Cardiac septum (tissue), 1 donor: ENCODE data around the gene STMP1. TPM values are rescaled to one million over a fixed set of nuclear protein-coding genes. Genes with fewer than 3 reads are reported as not detected.
"Not testable (repeated sequence)": the region's sequence is repeated elsewhere in the genome, so short reads cannot be mapped to it uniquely, and the experiment has no call there.

Experiments used
- DNase-seq: peaks from one replicate; pipeline ENCODE4 v3.0.0-alpha.2; 2020; ENCODE audit warnings: low spot score
- intact Hi-C: fragments of 100-400 bp; cut with DNase I; formaldehyde crosslinking; loops from one replicate; pipeline ENCODE4 v1.14.0; 2022
- total RNA-seq: library from RNA; stranded (reverse); fragmentation: NEBNext Ultra II Directional; extraction: Animal tissue kit (Norgen Biotek cat#: 25700); gene quantifications from one replicate; pipeline ENCODE4 v1.2.1, GENCODE V29; 2021
- donor health status: DM: no; HTN: no; CAD: no.

The STMP1 gene
- total RNA-seq, 1 donor from 2014 or later, result 31.4 TPM

GRCh38 chr7:135661311-135662122 is 797 bp upstream of the STMP1 start:
- DNase-seq, result no peak
- intact Hi-C loops, result loop anchor here (10.0 kb wide), 1 partner anchor 313 kb away; the partner anchor contains the start of gene MTPN

DNA sequence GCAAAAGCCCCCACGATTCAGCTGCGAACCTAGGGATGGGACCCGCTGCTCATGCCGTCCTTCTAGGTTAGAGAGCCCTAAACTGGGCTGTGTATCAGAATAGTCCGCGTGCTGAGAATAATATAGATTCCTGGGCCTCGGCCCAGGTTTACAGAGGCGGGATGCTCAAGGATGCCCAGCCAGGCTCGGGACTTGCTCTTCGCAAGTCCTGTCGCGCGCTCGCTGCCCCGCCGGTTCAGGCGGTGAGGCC is 266 bp upstream of the STMP1 start:
- intact Hi-C loops, result loop anchor here (10.0 kb wide), 1 partner anchor 313 kb away; the partner anchor contains the start of gene MTPN
- no peak for DNase-seq

- intact Hi-C loops, result loop anchor here (10.0 kb wide), 1 partner anchor 311 kb away; the partner anchor contains the start of gene MTPN
- no peak for DNase-seq
These were observed 1.8 kb downstream of the STMP1 start for GRCh38 chr7:135664046-135664589.

DNA sequence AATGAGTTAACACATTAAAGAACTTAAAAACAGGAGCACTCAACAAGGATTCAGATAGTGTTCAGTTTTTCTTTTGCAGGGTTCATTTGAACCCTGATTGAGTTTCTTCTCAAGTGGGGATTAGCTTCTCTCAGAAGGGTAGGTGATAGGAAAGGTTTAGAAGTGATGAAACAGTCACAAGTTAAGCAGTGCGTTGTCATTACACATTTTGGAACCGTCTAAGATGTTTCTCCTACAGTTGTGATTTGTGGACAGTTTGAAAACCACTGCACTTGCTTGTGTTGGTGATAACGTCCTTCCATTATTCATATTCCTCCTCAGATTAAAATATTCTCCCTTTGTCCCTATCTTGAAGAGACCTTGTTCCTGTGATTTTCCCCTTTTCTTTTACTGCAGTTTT is 2.7 kb downstream of the STMP1 start:
- intact Hi-C loops, result loop anchor here (10.0 kb wide), 1 partner anchor 310 kb away; the partner anchor contains the start of gene MTPN
- DNase-seq, result no peak

- intact Hi-C loops, result loop anchor here (10.0 kb wide), 1 partner anchor 309 kb away; the partner anchor contains the start of gene MTPN
- DNase-seq, result no peak
These were observed 3.8 kb downstream of the STMP1 start for GRCh38 chr7:135666156-135666555.

DNA sequence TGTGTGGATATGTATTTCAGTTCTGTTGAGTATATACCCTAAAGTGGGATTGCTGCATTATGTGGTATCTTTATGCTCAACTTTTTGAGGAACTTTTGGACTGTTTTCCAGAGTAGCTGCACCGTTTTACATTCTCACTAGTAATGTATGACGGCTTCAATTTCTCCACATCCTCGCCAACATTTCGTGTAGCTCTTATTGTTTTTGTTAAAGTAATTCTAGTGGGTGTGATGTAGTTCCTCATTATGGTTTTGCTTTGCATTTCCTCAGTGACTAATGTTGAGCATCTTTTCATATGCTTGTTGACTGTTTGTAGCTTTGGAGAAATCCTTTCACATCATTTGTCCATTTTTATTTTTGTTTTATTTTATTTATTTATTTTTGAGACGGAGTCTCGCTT is 4.5 kb downstream of the STMP1 start:
- DNase-seq, result no peak
- intact Hi-C loops, result loop anchor here (10.0 kb wide), 1 partner anchor 308 kb away; the partner anchor contains the start of gene MTPN

DNA sequence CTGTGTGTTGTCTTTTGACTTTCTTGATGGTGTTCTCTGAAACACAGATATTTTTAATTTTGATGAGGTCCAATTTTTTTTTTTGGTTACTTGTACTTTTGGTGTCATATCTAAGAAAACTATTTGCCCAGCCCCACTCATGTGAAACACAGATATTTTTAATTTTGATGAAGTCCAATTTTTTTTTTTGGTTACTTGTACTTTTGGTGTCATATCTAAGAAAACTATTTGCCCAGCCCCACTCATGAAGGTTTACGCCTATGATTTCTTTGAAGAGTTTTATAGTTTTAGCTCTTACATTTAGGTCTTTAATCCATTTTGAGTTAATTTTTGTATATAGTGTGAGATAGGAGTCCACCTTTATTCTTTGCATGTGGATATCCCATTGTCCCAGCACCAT is 5.3 kb downstream of the STMP1 start:
- not testable (repeated sequence) for DNase-seq
- intact Hi-C loops, result loop anchor here (10.0 kb wide), 1 partner anchor 307 kb away; the partner anchor contains the start of gene MTPN

DNA sequence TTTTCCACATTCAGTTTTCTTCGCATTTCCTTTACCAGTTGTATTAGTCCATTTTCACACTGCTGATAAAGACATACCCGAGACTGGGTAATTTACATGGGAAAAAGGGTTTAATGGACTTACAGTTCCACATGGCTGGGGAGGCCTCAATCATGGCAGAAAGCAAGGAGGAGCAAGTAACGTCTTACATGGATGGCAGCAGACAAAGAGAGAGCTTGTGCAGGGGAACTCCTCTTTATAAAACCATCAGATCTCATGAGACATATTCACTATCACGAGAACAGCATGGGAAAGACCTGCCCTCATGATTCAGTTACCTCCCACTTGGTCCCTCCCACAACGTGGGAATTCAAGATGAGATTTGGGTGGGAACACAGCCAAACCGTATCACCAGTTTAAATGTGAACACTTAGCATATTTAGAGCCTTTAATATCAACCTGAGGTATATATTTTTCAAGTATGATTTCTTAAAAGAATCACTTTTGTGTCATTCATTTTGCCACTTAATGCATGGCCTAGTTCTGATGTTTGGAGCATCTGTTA is 6.6 kb downstream of the STMP1 start:
- DNase-seq, result not testable (repeated sequence)
- intact Hi-C loops, result loop anchor here (10.0 kb wide), 1 partner anchor 306 kb away; the partner anchor contains the start of gene MTPN

GRCh38 chr7:135669774-135670173 is 7.5 kb downstream of the STMP1 start:
- no peak for DNase-seq
- intact Hi-C loops, result loop anchor here (5.0 to 10.0 kb wide), 3 partner anchors 78 to 338 kb away; partner anchors contain the start of genes FAM180A and MTPN

GRCh38 chr7:135670179-135670578 is 7.9 kb downstream of the STMP1 start:
- no peak for DNase-seq
- intact Hi-C loops, result loop anchor here (5.0 kb wide), 2 partner anchors 77 to 337 kb away; partner anchors contain the start of gene FAM180A

- intact Hi-C loops, result loop anchor here (2.0 to 5.0 kb wide), 3 partner anchors 75 to 335 kb away; partner anchors contain the start of gene FAM180A
- no peak for DNase-seq
These were observed 10.4 kb downstream of the STMP1 start for GRCh38 chr7:135672560-135673359.

DNA sequence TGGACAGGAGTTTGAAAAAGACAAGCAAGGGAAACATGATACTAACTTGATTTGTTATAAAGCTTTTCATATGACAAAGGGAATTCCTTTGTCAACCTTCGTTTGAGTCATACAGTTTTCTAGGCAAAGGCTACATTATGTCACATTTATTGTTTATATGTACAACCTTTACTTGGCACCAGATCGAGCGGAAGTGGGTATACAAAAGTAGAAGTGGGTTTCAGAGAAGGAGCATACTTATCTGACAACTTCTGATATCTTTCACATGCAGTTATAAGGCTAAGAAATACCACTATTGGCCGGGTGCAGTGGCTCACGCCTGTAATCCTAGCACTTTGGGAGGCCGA is 11.0 kb downstream of the STMP1 start:
- DNase-seq, result no peak
- intact Hi-C loops, result loop anchor here (2.0 to 5.0 kb wide), 3 partner anchors 74 to 334 kb away; partner anchors contain the start of gene FAM180A

DNA sequence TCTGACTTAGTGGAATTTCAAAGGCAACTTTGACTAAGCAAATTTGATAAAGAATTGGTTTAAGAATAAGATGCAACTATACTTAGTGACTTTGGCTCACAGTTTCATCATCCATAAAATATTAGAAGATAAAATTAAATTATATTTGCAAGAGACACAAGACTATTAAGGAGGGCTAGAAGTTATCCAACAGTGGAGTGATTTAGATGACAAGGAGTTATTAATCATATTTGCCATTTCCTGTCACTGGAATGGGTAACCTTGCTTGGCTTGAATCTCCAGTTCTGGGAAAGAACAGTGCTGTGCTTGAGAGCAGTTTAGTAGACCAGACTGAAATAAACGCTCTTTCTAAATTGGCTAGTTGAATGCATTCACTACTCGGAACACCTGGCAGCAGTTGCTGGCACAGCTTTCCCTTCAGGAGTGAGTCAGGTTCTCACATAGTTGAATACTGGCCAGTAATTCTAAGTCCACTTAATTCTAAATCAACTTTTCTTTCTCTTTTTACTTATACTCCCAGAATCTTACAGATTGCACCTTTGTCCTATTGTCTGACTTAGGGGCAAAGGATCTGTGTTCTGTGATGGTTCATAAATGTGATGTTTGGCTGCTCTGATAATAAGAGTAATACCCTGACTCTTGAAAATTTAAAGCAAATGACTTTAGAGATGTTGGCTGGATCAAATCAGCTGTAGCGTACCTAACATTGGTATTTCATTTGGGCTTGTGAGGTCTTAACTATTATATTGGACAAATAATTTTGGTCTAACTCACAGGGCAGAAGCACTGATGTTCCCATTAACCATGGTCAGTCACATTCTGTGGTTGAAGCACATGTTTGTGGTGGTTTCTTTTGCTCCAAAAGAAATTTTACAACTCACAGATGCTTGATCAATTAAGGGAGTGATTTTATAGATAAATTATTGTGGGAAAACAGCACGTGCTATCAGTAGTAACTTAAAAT is 16.6 kb downstream of the STMP1 start:
- intact Hi-C loops, result no loop called here
- no peak for DNase-seq

DNA sequence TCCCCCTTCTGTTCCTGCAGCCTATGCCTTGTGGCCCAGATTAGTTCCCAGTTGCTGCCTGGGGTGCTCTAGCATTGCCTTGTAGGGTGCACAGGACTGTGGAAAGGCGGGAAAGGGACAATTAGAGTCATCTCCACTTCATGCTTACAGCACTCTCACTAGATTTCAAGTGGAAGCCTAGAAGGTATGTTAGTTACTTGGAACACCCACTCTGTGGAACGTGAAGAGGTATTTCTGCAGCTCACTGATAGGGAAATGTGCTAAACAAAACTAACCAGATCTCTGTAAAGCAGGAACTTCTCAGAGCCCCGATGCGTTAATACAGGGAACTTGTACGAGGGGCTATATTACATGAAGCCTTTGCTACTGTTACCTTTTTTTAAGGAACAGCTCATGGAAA is 19.4 kb downstream of the STMP1 start:
- DNase-seq, result no peak
- intact Hi-C loops, result no loop called here

DNA sequence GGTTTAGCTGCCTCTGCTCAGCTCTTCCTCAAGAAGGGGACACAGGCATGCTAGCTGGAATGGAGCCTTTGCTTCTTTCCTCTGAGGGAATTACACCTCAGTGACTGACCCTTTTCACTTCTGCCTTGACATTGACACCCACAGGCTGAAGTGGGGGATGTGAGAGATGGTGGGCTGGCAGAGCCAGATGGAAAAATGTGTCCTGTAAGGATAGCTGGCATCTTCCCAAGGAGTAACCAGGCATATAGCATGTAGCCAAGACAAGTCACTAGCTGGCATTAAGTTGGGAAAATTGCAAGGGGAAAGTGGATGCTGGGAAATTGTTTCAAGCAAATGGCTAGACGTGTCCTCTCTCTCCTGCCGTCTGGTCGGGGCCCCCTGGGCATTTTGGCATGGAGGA is 19.9 kb downstream of the STMP1 start:
- DNase-seq, result no peak
- intact Hi-C loops, result no loop called here

GRCh38 chr7:135683609-135684008 is 21.3 kb downstream of the STMP1 start:
- no peak for DNase-seq
- intact Hi-C loops, result no loop called here

GRCh38 chr7:135684136-135684535 is 21.8 kb downstream of the STMP1 start:
- intact Hi-C loops, result no loop called here
- DNase-seq, result peak; percentile 55

DNA sequence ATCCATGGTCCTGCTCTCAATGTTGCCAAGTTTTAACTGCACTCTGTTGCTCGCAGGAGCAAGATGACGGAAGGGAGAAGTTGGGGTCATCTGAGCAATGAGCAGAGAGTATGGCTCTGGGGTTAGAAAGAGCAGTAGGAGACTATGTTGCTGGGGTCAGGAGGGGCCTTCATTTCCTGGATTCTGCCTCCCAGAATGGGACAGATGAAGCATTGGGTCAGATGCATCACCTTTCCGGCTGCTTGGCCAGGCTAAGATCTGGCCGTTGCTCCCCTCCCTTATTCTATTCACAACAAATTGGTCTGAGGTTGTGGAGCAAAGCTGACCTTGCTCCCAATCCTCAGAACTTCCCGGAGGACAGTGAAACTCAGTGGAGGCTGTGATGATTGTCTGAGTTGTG is 22.4 kb downstream of the STMP1 start:
- no peak for DNase-seq
- intact Hi-C loops, result no loop called here
